HG02938 (cell line): ENCODE measurements around the gene SLC39A13.

Experiments used
- ATAC-seq: cut with Tn5 transposase; IDR thresholded peaks from one replicate; pipeline ENCODE4 v1.9.1; 2021; ENCODE audit warnings: mild to moderate bottlenecking, moderate library complexity; ENCODE audit not compliant: unreplicated experiment

Gene SLC39A13

DNA sequence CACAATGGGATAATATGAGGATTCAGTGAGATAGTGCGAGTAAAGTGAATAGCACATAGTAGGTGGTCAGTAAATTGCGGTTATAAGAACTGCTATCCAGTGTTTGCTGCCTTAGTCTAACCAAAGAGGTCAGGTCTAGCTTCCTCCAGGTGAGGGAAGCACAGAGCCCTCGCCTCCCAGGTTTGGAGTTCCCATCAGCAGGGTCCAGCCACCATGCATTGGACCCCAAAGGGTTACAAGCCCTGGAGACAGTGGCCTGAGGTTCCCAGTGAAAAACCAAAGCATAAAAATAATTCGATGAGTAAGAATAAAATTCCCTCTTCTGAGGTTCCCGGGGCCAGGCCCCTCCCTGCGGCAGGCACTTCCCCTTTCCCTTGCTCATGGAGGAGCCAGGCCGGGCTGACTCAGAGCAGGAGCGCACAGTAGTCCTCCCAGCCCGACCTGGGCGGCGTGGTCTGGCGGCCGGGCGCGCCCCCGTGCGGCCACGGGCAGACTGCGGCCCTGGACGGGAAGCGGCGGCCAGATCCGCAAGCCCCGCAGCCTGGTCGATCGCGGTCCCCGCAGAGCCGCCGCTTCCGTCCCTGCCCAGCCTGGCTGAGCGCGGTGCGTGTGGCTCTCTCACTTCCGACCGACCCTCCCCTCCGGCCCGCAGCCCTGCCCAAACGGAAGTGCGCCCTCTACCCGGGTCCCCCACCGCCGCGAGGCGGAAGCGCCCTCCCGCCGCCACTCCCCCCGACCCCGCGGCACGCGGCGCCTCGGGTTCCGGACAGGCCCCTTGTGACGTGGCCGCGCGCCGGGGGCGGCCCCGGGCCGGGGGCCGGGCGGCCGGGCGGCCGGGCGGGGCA, at the start of gene SLC39A13:
SLC39A13 (plus strand) TSS at position 845 of the 845 bp plus-strand sequence. CDS start 1,505 bp downstream, outside the sequence.
- peak; percentile 74 for ATAC-seq

DNA sequence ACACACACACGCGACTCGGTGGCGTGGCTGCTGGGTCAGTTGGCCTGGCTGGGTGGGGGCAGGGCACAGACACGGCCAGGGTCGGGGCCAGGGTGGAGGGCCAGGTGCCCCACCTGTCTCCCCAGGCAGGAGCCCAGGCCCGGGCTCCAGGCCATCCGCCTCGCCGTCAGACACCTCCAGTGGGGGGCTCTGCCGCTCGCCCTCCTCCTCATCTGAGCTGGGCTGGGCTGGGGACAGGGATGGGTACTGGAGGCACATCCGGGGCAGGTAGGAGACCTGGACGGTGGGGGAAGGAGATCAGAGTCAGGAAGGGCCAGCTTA, 49.7 kb upstream of the SLC39A13 start:
- no peak for ATAC-seq

DNA sequence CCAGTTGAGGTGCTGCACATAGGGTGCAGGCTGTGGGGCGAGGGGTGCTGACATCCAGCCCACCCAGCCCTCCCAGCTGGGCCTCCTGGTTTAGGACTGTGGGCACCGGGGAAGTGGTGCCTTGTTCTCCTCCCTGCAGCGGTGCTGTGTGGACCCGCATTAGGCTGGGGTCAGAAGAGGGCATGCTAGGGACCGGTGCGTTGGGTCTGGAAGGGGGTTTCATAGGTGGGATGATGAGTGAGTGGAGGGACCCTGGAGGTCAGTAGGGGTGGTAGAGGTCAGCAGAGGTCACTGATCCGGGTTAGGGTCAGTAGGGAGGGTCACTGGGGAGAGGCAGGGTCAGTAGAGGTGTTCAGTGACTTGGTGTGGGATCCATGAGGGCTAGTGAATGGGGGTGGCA, 49.2 kb upstream of the SLC39A13 start:
- no peak for ATAC-seq

DNA sequence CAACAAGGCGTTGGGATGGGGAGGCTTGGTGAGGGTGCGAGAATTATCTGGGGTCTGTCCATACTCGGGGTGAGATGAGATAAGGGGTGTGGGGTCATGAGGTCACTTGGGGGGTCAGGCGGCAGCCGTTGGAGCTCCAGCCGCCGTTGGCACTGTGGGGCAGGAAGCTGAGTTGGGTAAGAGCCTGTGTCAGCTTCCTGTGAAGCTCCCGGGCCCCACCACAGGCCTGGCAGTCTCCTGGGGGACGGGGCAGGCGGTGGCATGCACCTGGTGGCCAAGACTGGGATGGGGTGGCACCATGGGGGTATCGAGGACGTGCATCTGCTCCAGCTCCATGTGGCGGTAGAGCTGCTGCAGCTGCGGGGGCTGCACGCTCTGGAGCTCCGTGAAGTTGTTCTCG, 48.8 kb upstream of the SLC39A13 start:
- ATAC-seq = no peak

DNA sequence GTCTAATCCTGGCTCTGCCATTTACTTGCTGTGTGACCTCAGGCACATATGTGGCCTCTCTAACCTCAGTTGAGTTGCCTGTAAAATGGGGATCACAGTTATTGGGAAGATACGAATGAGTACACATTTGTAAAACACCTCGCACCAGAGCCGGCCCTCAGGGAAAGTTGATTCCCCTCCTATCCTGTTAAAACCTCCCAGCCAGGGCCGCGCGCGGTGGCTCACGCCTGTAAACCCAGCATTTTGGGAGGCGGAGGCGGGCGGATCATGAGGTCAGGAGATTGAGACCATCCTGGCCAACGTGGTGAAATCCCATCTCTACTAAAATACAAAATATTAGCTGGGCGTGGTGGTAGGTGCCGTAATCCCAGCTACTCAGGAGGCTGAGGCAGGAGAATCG, 48.0 kb upstream of the SLC39A13 start:
- ATAC-seq = no peak

DNA sequence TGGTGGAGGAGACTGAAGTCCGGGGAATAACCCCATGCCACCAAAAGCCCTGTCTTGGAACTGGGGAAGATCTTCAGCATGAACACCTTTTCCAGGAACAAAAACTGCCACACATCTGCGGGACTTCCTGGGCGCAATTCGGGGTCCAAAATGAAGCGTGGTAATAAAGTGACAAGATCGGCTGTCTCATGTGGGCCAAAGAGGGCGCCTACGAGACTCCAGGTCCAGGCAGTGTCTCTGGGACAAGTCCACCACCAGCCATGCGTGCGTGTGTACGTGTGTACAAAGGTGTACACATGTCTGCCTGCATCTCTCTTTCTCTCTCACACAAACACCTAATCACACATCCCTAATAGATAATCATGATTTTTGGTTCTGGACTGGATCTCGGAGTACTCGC, 47.0 kb upstream of the SLC39A13 start:
- ATAC-seq = no peak

DNA sequence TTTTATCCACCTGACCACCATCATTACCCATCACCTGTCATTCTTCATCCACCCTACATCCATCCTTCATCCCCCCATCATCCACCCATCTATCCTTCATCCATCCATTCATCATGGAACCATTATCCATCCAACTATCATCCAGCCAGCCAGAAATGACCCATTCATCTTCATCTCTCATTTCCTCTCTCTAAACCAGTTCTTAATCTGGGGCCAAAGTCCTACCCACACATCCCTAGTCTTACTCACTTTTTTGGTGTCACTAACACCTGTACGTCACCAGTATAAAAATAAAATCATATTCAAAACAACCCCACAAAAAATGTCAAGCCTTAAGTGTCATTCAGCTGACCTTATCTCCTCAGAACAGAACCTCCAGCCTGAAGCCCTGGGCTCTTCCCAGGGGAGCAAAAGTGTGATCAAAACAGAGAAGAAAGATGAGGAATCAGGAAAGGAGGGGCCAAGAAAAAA, 42.3 kb upstream of the SLC39A13 start:
- ATAC-seq = no peak

DNA sequence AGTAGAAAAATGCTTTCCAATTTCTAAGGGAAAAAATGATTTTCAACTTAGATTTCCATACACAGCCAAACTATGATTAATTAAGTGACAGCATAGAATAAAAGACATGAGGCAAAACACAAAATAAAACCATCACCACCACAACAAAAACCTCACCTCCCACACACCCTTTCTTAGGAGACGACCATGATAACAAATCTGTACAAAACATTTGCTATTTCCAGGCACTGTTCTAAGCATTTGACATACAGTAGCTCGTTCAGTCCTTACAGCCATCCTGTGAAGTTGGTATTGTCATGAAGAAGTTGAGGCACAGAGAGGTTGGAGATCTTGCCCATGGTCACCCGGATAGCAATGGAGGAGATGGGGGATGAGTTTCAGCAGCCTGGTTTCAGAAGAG, 38.7 kb upstream of the SLC39A13 start:
- ATAC-seq = no peak

DNA sequence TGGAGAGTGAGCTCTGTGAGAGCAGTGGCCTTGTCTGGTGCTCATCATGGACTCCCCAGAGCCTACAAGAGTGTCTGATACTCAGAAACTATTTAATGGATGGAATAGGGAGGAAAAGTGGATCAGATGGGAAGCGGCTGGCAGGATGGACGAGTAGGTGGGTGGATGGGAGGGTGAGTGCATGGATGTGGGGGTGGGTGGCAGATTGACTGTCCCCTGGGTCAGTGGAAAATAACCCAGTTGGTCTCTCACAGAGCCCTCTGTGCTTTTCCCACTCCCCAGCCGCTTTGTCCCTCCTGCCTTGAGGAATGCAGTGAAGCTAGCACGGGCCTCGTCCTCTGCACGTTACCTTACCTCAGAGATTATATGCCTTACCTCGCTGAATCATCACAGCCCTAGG, 36.0 kb upstream of the SLC39A13 start:
- ATAC-seq = no peak

DNA sequence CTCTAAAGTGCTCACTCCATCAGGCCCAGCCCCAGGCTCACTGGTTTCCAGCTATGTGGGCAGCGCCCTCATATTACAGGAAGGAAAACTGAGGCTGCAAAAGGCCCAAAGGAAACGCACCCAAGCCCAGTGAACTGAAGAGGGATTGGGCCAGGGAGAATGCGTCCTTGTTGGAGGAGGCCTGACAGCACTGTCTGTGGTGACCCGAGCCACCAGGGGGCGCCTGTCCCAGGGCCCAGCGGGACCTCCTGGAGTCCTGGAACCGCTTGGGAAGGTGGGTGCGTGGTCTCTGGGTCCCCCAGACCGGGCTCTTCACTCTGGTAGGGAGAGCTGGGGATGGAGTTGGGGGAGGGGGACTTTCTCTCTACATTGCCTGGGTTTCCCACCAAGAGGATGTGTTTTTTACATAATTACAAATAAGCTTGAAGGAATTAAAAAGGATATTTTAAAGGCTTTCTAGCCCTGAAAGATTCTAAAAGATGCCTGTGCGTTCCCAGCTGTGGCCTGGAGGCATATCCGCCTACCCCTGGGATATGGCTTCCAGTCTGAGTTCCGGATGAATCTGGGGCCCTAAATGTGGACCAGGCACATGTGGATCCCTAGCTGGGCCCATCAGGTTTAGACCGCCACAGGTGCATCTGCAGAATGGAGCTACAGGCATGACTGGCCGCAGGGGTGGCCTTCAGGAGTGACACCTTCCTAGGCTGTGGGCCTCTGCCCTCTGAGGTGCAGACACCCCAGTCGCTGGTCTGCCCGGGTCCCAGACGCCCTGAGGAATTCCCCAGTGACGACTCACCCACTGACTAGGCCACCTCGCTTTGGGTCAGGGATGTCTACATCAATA, 34.3 kb upstream of the SLC39A13 start:
- ATAC-seq = no peak

DNA sequence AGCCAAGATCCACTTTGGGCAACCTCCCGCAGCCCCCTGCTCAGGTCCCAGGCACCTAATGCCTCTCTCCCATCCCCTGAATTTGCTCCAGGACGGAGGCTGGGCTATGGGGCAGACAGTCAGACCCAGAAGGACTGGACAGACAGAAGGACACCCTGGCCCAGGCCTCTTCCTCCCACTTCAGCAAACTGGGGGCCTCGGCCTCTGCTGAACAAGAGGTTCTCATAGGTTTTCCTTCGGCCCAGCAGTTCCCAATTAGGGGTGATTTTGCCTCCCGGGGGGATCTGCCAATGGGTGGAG, 33.7 kb upstream of the SLC39A13 start:
- ATAC-seq = no peak

DNA sequence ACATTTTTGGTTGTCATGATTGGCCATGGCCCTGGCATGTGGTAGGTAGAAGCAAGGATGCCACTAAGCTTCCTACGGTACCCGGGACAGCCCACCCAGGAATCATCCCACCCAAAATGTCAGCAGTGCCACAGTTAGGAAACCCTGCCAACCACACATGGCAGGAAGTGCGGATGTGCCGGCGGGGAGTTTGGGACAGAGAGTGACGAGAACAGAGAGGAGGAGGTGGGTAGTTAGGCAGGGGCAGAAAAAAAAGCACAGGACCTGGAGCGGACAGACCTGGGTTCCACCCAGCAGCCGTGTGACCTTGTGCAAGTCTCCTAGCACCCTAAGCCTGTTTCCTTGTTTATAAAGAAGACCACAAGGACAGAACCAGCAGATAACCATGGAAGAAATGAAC, 33.4 kb upstream of the SLC39A13 start:
- no peak for ATAC-seq

DNA sequence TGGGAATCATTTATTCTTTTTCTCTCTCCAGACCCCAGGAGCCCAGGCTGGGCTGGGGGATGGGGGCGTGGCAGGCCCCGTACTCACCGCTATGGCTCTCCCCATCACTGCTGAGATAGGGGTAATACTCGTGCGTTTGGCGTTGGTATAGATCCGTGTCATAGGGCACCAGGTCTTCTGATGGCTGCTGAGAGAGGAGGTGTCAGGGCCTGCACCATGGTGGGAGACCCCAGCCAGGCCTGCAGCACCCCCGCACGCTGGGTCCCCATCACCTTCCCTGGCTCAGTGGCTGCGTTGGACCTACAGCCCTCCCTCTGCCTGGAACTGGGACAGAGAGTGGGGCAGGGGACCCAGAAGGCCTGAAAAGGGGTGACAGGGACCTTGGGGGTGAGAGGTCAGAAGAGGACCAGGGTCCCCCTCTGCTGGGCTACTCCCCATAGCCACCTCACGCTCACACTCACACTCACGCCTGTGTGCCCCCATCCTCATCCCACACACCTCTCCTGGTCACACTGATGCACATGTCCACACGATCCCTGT, 32.8 kb upstream of the SLC39A13 start:
- ATAC-seq = no peak

DNA sequence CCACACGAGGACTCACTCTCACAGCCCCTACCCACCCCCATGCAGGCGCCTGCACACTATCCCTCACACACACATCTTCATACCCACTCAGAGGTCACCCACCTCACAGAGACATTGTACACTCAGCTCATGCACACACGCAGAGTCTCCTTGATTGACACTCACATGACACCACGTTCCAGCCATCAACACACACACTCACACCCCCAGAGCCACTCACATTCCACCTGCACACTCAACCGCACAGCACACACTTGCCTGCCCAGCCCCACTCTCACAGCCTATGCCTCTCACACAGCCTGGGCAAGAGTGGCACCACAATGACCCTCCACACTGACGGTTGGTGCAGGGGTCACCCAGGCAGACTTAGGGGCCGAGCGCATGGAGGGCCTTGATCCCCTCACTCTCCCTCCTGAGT, 32.3 kb upstream of the SLC39A13 start:
- no peak for ATAC-seq

DNA sequence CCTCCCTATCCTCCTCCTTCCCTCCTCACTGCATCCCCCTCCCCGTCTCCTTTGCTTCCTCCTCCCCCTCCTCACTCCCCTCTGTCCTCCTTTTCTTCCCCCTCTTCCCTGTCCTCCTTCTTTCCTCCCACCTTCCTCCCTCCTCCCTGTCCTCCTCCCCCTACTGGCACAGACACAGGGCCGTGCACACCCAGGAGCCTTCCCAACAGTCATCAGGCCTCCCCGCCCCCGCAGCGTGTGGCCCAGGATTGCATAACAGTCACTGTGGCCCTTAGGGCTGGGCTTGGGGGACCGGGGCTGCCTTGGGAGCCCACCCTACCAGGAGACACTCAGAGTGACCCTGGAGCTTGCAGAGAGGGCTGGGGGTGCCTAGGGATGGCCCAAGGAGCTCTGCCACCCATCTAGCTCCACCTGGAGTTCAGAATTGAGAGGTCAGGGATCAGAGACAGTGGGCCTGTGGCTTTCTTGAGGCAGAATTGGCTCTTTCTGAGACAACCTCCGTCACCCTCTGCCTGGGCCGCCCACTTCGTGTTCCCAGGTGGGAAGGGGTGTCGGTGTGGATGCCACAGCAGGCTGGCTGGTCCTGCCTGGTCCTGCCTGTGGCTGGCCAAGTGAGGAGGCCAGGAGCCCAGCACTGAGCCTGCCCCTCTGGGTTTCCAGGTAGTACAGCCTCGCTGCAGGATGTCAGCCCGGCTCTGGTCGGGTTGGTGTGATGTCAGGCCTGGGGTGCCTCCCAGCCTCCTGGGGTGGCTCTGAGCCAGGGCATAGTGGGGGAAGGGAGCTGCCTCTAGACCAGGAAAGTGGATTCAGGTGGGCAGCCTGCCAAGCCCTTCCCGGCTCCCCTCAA, 31.6 kb upstream of the SLC39A13 start:
- ATAC-seq = no peak

DNA sequence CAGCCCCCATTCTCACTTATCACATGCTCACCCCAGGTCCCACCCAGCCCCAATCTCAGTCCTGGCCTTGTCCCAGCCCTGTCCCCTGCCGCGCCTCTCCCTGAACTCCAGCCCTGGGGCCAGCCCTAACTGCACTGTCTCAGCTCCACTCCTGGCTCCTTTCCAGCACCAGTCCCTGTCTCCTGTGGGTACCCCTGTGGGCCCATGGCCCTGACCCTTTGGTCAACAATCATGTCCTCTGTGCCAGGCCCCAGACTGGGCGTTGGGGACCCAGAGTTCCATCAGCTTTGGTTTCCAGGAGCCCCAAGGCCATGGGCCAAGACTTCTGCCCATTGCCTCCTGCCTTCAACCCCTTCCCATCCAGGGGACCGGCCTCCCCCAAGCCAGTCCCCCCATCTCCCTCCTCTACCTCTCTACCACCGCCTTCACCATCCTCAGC, 30.8 kb upstream of the SLC39A13 start:
- ATAC-seq = no peak

DNA sequence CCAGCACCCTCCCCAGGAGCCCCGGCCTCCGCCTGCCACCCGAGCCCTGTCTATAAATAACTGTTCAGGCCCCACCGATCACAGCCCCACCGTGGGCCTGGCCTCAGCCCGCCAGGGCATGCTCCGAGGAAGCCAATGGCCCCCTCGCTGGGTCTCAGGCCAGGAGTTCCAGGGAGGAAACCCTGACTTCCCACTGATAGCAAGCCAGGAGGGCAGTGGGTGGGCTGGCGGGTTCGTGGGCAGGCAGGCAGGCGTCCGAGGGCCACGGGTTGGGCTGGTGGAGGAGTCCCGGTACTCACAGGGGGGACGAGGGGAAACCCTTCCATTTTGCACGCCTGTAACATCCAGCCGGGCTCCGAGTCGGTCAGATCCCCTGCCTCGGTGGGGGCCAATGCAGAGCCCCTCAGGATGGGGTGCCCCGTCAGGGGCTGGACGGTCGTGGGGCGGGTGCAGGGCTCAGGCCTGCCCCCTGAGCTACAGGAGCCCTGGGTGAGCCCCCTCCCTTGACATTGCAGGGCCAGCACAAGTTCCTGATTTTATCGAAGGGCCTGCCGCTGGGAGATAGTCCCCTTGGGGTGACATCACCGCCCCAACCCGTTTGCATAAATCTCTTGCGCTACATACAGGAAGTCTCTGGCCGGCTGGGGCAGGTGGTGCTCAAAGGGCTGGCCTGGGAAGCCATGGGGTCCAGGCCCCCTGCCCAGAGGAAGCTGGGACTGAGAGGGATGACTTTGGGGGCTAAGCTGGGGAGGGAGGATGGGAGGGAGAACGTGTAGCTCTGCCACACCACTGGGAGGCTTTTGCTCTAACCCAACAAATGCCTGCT, 30.2 kb upstream of the SLC39A13 start, which contains the start of gene SPI1:
SPI1 (minus strand) TSS at position 538 of the 826 bp plus-strand sequence; CDS start at position 344, 194 bp downstream.
- ATAC-seq = peak; percentile 81

DNA sequence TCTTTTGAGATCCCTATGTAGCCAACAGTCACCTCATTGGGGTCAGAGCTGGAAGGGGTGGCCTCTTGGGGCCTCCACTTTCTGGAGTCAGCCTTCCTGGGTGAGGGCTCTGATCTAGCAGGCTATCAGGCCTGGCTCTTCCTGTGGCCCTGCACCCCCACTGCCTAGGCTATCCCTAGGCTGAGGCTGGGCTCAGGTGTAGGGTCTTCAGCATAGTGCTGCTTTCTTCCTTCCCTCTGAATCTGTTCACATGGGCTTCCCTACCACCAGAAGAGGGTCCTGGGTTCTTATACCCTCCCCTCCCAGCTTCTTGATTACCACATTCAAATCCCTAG, 29.6 kb upstream of the SLC39A13 start:
- ATAC-seq = no peak

DNA sequence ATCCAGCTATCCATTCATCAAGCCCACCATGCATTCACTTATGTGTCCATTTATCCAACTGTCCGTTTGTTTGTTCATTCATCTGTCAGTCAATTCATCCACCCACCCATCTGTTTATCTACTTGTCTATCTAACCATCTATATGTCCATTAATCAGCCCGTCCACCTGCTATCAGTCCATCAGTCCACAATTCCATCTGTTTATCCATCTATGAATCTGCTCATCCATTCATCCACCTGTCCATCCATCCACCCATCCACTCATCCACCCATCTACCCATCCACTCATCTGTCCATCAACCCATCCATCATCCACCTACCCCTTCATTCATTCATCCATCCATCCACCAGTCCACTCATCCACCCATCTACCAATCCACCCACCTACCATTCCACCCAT, 29.1 kb upstream of the SLC39A13 start:
- ATAC-seq = no peak

DNA sequence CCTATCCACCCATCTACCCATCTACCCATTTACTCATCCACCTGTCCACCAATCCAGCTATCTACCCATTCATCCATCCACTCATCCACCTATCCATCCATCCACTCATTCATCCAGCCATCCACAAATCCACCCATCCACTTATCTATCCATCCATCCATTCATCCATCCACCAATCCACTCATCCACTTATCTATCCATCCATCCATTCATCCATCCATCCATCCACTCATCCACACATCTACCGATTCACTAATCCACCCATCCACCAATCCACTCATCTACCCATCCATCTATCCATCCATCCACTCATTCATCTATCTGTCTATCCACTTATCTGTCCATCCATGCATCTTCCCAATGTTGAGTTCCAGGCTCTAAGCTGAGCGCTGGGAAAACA, 28.3 kb upstream of the SLC39A13 start:
- ATAC-seq = no peak
